HG03097 (cell line): ENCODE measurements around the gene ADAMTS14.

Experiments
- ATAC-seq: cut with Tn5 transposase; IDR thresholded peaks from one replicate; pipeline ENCODE4 v1.9.1; 2021; ENCODE audit not compliant: unreplicated experiment, low FRiP score

ADAMTS14 gene

DNA sequence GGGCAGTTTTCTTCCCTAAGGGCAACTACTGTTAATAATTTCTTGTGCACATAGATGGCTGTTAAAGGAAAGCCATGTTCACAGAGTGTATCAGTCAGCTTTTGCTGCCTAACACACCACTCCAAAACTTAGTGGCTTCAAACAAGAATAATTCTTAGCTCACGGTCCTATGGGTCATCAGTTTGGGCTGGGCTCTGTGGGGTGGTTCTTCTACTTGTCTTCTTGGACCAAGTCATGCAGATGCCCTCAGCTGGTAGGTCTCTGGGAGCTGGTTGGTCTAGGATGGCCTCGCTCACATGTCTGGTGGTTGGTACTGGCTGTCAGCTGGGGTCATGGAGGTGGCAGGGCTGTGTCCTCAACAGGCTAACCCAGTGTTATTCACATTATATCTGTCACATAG is 73.2 kb downstream of the ADAMTS14 start:
- ATAC-seq: no peak

DNA sequence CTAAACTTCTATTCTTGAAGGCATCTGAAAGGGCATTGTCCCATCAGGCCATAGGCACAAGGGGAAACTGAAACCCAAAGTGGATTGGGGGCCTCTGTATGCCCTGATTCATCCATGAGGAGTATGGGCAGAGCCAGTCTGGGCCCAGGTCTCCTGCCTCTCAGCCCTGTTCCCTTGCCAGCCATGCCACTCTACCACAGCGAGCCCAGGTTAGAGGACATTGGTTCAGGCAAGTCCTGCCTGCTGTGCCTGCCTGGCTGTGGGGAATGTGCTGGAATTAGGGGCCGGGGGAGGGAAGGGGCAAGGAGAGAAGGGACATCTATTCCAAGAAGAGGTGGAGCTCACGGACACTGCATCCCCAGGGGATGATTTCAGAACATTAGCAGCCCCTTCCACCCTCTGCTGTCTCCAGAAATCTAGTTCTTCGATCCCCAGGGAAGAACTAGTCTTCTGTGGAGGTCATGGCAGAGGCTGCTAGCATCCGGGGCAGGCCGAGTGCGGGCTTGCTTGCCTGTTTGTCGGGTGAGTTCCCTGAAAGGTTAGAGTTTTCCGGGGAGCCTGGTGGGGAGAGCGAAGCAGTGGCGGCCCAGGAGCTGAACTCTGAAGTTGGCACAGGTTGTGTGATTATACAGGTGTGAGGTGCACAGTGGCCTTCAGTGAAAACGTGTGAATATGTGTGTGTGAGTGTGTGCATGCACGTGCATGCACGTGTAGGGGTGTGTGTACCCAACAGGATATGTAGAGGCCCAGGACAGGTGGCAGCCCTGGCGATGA is 75.1 kb downstream of the ADAMTS14 start:
- ATAC-seq: no peak

DNA sequence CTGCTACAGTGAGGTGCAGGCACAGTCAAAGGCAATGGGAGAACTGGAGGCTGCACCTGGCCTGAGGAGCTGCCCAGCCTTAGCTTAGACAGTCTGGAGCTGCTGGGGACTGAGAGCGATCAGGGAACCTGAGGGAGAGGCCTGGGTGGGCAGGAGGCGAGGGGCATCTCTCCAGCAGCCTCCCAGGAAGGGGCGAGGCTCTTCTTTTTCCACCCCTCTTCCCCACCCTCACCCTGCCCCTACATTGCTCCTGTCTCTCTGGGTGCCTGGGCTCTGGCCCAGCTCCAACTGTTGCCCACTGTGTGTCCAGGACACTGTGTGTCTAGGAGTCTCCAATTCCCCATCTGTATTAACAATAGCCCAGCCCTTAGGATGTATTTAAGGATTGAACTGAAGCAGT is 76.0 kb downstream of the ADAMTS14 start:
- no peak for ATAC-seq

DNA sequence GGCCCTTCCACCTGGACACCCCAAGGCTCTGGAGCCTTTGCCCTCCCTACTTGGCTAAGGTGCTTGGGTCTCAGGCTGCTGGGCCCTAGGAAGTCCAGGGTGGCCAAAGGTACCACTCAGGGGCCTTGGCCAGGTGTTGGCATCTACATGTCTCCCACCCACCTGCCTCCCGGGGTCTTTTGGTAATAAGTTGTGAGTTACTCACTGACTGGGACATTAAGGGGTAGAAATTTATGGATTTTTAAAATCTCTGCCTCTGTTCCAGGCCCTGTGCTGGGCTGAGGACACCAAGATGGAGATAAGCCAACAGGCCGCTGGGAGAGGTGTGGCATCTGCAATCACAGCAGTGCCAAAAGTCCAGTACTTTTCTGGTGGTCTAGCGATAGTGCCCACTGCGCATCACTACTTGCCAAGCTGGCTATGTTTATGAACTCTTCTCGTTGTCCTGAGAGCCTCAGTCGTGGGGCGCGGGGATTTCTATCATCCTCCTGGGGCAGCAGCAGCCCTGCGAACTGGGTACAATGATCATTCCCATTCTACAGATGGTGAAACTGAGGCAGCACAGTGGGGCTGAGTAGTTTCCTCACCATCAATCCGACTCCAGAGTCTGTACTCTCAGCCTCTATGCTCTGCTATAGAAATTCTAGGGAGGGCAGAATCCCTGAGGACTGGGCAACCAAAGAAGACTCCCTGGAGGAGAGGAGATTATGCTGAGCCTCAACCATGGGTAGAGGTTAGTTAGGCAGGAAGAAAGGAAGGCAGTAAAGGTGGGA is 76.7 kb downstream of the ADAMTS14 start:
- no peak for ATAC-seq

DNA sequence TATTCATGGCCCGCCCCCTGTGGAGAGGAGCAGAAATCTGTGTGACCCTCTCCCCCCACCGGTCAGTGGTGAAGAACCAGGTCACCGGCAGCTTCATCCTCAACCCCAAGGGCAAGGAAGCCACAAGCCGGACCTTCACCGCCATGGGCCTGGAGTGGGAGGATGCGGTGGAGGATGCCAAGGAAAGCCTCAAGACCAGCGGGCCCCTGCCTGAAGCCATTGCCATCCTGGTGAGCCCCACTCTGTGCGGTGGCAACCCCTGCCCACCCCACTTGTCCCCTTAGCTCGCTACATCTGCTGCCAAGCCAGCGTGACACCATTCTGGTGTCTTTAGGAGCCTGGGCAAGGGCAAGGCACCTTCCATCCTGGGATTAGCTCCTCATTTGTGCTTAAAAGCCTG is 77.5 kb downstream of the ADAMTS14 start:
- no peak for ATAC-seq

DNA sequence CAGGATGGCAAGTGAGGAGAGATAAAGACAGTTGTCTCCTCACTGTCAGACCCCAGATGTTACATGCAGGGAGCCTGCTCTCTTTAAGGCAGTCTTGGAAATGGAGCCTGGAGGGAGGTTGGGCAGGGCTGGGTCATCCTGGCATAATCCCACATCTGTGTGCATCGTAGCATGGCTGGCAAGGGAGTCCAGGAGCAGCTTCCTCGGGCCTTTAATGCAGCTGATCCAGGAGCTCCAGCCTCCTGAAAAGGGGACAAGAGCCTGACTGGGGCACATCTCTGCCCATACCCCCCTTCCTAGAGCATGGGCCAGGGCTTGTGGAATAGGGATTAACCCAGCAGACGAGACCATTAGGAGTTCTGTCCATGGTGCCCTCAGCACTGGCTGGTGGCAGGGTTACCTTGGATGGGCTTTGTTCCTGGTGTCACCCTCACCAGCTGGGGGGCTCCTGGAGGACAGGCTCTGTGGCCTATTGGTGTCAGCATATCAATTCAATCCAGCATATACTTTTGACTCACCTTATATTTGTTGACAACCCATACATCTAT is 77.9 kb downstream of the ADAMTS14 start:
- no peak for ATAC-seq

DNA sequence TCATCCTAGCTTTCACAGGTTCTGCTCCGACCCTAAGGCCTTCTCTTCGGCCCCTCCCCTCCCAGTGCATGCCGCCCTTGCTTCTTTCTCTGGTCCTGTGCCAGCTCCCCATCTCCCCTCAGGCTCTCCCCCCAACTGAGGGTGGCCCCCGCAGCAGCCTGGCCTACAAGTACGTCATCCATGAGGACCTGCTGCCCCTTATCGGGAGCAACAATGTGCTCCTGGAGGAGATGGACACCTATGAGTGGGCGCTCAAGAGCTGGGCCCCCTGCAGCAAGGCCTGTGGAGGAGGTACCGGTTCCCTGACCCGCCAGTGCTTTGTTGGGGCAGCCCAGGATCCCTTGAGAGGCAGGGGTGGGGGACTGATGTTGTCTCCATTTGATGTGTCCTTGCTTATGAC is 79.0 kb downstream of the ADAMTS14 start:
- no peak for ATAC-seq

DNA sequence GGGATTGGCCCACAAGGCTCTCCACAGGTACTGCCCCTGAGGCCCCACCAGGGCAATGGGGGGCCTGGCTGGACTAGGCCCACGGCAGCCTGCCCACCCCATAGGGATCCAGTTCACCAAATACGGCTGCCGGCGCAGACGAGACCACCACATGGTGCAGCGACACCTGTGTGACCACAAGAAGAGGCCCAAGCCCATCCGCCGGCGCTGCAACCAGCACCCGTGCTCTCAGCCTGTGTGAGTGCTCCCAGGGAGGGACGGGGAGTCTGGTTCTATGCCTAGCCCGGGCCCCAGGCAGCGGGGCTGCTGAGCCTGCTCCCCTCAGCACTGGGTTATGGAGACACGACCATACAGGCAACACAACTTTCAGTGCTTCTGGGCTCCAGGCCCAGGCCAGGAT is 79.7 kb downstream of the ADAMTS14 start:
- no peak for ATAC-seq

DNA sequence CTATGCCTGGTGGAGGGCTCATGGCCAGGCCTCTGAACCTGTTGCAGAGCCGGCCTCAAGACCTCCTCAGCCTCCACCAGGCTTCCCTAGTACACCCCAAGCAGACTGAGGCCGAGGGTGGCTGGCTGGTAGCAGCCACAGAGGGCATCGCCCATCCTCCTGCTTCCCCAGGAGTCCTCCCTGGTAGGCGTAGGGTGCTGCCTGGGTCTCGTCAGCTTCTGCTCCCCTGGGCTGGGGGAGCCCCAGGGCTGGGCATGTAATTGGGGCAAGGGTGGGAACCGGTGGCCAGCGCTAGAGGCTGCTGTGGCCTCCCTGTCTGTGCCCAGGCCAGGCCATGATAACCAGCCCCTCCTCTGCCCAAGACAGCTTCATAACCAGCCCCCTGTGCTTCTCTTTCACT is 80.3 kb downstream of the ADAMTS14 start:
- ATAC-seq: no peak

DNA sequence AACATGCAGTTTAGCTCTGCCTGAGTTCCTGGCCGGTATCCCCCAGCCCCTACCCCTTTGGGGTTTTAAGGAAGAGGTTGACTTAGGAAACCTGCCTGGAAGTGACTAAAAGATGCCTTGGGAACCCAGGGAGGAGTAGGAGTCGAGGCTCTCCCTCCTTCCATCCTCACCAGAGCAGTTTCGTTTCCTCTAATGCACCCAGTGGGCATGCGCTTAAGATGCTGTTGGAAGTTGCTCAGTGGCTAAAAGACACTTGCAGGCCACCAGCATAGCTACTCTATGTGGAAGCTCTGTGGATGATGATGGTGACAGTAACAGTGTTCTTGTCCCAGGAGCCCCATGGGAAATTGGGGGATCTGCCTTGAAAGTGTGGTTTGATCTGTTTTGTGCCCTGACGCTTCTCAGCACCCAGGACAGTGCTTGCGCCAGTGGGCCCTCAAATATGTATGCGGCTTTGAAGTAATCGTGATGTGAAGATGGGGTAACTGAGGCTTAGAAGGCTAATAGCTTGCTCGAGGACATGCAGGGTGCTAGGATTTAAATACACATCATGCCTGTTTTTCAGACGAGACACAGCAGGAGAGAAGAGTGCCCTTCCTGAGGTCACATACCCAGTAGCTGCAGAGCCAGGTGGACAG is 80.8 kb downstream of the ADAMTS14 start:
- ATAC-seq: no peak

DNA sequence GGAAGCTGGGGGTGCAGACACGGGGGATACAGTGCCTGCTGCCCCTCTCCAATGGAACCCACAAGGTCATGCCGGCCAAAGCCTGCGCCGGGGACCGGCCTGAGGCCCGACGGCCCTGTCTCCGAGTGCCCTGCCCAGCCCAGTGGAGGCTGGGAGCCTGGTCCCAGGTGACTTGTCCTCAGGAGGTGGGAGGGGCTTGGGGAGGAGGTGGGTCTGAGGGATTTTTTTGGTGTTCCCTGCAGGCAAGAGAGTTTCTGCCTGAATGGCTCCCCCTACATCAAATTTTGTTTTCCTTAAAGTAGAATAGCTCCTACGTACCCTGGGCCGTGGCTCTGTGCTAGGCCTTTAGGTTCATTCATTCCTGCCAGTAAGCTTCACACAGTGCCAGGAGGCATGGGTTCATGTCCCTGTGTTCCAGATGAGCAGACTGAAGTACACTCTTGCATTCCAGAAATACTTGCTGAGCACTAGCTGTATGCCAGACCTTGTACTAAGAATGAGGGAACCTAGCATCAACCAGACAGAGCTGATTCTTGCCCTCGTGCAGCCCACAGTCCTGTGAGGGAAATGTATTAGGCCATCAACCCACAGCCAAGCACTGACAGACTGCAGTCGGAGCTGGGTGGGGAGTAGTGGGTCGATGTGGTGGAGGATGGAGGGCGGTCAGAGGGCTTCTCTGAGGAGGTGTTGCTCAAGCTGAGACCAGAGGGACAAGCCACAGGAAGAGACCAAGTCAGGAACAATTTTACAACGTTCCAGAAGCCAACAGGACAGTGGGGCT is 81.7 kb downstream of the ADAMTS14 start:
- ATAC-seq: no peak

DNA sequence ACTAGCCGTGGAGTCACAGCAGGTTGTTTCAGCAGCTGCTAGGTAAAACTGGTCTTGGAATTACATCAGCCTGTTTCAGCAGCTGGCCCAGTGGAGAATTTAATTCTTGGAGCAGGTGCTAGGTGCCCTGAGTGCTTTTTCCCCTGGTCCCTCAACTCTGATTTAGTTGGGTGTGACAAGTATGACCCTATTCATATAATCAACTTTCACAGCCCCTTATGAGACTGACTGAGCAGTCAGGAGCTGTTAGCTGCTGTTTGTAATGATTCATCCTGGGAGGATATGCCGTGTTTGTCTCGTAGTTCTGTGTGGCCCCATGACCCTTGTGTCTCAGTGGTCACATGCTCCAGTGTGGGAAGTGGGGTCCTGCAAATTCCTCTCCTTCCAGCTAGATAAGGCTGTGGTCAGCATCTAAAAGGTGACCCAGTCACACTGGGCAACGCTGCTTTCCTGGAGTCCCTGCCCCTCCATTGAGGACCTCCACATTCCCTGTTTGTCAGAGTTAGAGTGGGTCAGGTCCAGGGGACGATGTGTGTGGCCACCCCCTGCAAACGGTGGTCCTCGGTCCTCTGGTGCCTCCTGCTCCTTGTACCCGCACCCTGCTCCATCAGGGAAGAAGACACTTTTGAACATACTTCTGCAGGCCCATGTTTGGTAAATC is 84.5 kb downstream of the ADAMTS14 start:
- no peak for ATAC-seq

DNA sequence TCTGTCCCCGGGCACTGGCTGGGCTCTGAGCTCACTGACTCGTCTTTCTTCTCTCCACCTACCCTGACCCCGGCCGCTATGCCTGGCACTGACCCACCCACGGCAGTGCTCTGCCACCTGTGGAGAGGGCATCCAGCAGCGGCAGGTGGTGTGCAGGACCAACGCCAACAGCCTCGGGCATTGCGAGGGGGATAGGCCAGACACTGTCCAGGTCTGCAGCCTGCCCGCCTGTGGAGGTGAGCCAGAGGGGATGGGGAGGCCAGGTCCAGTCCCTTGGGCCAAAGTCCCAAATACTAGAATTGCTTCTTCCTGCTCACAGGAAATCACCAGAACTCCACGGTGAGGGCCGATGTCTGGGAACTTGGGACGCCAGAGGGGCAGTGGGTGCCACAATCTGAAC is 85.5 kb downstream of the ADAMTS14 start:
- no peak for ATAC-seq

DNA sequence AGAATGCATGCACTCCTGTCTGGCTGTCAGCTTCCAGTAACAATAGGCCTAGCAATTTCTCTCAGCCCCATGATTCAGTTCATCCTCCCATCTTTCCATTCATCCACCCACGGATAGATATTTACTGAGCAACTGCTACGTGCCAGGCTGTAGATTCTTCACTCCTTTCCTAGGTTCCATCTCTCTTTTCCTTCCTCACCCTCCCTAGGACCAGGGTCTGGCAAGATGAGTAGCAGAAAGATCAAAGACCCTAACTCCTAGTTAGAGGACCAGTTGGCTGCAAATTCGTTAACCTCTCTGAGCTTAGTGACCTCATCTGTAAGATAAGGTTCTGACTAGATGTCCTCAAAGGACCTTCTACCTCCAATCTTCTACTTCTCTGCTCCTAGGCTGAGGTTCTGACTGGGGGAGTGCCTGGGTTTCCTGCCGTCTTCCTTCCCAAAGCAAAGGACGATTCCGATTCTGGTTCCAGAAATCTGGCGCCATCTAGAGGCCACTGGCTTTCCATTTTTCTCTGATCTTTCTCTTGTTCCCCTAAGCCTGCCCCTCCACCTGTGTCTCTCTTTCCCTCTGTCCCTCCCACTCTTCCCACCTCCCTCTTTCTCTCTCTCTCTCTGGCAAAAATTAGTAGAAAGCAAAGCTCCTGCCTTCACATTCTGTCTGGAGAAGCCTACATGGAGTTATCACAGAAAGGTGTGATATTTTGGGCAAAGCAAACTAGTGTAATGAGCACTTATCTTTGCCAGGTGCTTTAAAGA is 86.6 kb downstream of the ADAMTS14 start:
- no peak for ATAC-seq

DNA sequence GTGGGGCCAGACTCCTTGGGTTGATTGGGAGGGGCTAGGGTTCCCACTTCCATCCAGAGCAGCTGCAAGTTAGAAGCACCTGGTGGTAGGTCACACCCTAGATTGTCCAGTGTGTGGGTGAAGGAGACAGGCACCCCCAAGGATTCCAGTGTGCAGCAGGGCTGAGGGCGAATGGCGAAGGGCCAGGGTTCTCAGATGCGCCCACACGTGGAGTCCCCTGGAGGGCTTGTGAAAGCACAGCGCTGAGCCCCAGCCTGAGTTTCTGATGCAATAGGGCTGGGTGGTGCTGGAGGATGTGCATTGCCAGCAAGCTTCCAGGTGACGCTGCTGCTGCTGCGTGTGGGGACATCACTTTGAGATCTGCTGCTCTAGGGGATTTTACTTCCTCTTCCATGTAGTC is 87.5 kb downstream of the ADAMTS14 start:
- no peak for ATAC-seq

DNA sequence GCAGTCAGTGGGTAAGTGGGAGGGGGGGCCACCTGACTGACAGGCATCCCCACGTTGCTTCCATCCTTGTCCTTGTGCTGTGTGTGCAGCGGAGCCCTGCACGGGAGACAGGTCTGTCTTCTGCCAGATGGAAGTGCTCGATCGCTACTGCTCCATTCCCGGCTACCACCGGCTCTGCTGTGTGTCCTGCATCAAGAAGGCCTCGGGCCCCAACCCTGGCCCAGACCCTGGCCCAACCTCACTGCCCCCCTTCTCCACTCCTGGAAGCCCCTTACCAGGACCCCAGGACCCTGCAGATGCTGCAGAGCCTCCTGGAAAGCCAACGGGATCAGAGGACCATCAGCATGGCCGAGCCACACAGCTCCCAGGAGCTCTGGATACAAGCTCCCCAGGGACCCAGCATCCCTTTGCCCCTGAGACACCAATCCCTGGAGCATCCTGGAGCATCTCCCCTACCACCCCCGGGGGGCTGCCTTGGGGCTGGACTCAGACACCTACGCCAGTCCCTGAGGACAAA is 88.0 kb downstream of the ADAMTS14 start:
- no peak for ATAC-seq

DNA sequence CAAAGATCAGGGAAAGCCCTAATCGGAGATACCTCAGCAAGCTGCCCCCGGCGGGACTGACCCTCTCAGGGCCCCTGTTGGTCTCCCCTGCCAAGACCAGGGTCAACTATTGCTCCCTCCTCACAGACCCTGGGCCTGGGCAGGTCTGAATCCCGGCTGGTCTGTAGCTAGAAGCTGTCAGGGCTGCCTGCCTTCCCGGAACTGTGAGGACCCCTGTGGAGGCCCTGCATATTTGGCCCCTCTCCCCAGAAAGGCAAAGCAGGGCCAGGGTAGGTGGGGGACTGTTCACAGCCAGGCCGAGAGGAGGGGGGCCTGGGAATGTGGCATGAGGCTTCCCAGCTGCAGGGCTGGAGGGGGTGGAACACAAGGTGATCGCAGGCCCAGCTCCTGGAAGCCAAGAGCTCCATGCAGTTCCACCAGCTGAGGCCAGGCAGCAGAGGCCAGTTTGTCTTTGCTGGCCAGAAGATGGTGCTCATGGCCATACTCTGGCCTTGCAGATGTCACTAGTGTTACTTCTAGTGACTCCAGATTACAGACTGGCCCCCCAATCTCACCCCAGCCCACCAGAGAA is 88.8 kb downstream of the ADAMTS14 start:
- no peak for ATAC-seq

DNA sequence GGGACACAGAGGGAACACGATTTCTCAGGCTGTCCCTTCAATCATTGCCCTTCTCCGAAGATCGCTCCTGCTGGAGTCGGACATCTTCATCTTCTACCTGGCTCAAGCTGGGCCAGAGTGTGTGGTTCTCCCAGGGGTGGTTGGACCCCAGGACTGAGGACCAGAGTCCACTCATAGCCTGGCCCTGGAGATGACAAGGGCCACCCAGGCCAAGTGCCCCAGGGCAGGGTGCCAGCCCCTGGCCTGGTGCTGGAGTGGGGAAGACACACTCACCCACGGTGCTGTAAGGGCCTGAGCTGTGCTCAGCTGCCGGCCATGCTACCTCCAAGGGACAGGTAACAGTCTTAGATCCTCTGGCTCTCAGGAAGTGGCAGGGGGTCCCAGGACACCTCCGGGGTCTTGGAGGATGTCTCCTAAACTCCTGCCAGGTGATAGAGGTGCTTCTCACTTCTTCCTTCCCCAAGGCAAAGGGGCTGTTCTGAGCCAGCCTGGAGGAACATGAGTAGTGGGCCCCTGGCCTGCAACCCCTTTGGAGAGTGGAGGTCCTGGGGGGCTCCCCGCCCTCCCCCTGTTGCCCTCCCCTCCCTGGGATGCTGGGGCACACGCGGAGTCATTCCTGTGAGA is 89.5 kb downstream of the ADAMTS14 start:
- no peak for ATAC-seq
